Nephron (organoid): Measurements from ENCODE around the gene COA1.

Experiments
- H3K27ac Mint-ChIP-seq, 3 experiments: 2 replicates each; pipeline ENCODE4 v1.8.0; 2020; ENCODE audit warnings: mixed read lengths in 3 of 3, mild to moderate bottlenecking in 2 of 3, moderate library complexity in 1 of 3
- H3K27me3 Mint-ChIP-seq: 2 replicates; pipeline ENCODE4 v1.8.0; 2021; ENCODE audit warnings: low read depth, mild to moderate bottlenecking, moderate library complexity, mixed read lengths
- H3K36me3 Mint-ChIP-seq: 2 replicates; pipeline ENCODE4 v1.8.0; 2020; ENCODE audit warnings: low read depth, mixed read lengths
- H3K4me1 Mint-ChIP-seq: 2 replicates; pipeline ENCODE4 v1.8.0; 2020; ENCODE audit warnings: mixed read lengths
- H3K4me3 Mint-ChIP-seq, 3 experiments: 2 replicates each; pipeline ENCODE4 v1.8.0; 2020; ENCODE audit warnings: mild to moderate bottlenecking in 3 of 3, mixed read lengths in 3 of 3, moderate library complexity in 2 of 3
- H3K9me3 Mint-ChIP-seq: 2 replicates; pipeline ENCODE4 v1.8.0; 2020; ENCODE audit warnings: mixed read lengths
- TF ChIP-seq, protein P1 (sequence below), 3 experiments: fragments of 200-600 bp; sonication (generic); IDR thresholded peaks; one replicate each; pipeline ENCODE4 v1.5.0; 2021; ENCODE audit warnings: antibody characterized with exemption in 3 of 3; ENCODE audit not compliant: unreplicated experiment in 3 of 3

Gene COA1

DNA sequence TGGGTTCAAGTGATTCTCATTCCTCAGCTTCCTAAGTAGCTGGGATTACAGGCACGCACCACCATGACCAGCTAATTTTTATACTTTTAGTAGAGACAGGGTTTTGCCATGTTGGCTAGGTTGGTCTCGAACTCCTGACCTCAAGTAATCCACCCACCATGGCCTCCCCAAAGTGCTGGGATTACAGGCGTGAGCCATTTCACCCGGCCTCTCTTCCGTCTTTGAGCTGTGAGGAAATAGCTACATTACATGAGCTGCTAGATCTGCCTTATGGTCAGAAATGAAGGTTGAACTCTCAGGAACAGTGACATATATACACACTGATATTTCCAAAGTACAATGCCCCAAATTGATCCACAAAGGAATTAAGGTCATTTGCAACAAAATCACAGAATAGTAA, 31.5 kb upstream of the COA1 start:
- no peaks in the 10 kb centered on the region for H3K36me3 Mint-ChIP-seq
- H3K9me3 Mint-ChIP-seq, result no peaks in the 10 kb centered on the region
- TF ChIP-seq, protein P1, sequence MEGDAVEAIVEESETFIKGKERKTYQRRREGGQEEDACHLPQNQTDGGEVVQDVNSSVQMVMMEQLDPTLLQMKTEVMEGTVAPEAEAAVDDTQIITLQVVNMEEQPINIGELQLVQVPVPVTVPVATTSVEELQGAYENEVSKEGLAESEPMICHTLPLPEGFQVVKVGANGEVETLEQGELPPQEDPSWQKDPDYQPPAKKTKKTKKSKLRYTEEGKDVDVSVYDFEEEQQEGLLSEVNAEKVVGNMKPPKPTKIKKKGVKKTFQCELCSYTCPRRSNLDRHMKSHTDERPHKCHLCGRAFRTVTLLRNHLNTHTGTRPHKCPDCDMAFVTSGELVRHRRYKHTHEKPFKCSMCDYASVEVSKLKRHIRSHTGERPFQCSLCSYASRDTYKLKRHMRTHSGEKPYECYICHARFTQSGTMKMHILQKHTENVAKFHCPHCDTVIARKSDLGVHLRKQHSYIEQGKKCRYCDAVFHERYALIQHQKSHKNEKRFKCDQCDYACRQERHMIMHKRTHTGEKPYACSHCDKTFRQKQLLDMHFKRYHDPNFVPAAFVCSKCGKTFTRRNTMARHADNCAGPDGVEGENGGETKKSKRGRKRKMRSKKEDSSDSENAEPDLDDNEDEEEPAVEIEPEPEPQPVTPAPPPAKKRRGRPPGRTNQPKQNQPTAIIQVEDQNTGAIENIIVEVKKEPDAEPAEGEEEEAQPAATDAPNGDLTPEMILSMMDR (IDR thresholded peaks at IDR 0.05; ENCODE audit: unreplicated experiment in 3 of 3), result no peak
- peak overlapping the region; percentile 10 to 72 (median 24) for H3K4me3 Mint-ChIP-seq
- peaks cover 46% of the 10 kb centered on the region for H3K4me1 Mint-ChIP-seq
- H3K27me3 Mint-ChIP-seq, result peaks cover 11% of the 10 kb centered on the region
- peak overlapping the region in 1 of 3 experiments; percentile 0 for H3K27ac Mint-ChIP-seq

DNA sequence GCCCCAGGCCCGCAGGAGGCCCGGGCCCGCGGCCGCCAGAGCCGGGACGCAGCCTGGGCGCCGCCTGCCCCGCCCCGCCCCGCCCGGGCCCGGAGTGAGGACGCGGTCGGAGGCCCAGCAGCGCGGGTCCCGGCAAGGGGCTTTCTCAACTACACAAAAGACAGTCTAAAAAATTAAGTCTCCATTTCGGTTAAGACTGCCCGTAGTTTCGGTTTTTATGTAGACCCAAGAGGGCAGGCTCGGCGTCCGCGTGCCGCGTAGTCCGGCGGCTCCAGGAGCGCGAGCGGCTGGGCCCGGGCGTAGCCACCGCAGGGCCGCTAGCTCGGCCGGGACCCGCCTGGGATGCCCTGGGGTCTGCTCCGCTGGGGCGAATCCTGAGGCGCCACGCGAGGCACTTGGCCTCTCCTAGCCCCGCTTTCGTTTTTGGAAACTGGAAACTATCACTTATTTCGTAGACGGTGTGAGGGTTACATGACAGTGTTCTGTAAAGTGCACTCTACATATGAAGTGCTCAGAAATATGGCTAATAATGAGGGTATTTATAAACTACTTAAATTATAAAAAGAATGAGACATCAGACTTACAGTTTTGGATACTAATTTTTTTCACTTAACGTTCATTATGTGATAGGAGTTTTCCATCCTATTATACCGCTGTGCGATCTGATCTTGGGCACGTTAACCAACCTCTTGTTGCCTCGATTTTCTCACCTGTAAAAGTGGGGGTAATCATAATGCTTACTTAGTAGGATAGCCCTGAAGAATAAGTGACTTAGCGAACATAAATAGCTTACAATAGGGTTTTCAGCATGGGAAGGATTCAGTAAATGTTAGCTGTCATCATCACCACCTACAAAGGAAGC, 29.7 kb upstream of the COA1 start:
- Mint-ChIP-seq H3K9me3 (no peaks in the 10 kb centered on the region), H3K4me1 (peaks cover 37% of the 10 kb centered on the region)
- TF ChIP-seq, protein P1 (IDR thresholded peaks at IDR 0.05; ENCODE audit: unreplicated experiment in 3 of 3), result no peak

DNA sequence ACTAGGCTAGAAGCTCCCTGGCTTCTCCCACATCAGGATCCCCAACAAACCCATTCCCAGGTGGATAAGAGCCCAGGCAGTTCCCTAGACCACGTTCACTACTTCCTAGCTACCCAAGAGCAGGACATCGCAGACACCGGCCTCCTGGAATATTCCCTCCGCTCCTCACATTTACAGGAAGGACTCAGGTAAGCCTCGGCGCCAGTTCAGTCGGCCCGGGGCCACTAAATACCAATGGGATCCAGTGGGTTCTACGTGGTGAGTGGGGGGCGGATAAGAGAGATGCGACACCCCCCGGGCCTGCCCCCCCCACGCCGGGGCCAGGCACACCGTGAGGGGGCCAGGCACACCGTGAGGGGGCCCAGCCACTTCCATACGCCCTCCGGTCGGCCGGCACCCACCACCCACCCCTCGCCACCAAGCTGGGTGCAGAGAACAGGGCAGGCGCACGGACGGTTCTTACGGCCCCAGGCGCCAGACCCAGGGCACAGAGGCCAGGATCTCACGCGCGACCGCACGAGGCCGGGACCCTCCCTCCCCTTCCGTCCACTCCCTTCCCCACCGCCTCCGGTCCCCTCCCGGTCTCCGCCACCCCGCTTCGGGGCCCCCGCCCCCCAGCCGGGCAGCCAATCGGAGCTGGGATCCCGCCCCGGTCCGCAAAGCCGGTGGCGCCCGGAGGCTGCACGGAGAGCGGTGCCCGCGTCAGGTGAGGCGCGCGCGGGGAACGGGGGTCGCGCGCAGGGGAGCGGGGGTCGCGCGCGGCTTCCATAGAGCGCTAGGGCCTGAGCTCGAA, 28.9 kb upstream of the COA1 start, which contains the start of gene BLVRA:
TSS of gene BLVRA (plus strand) at position 652 of the 793 bp plus-strand sequence. CDS start 12,479 bp downstream, outside the sequence.
- Mint-ChIP-seq H3K27me3 (peaks cover 16% of the 10 kb centered on the region), H3K4me3 (peak within 1 kb of the TSS; percentile 82 to 96 (median 92)), H3K27ac (peak within 1 kb of the TSS; percentile 63 to 87 (median 86)), H3K9me3 (no peaks in the 10 kb centered on the region), H3K36me3 (no peaks in the 10 kb centered on the region), H3K4me1 (peaks cover 29% of the 10 kb centered on the region)
- TF ChIP-seq, protein P1 (IDR thresholded peaks at IDR 0.05; ENCODE audit: unreplicated experiment in 3 of 3), result no peak

More for the DNA sequence above, 29.7 kb upstream of the COA1 start:
- Mint-ChIP-seq H3K27me3 (peaks cover 16% of the 10 kb centered on the region), H3K27ac (peak overlapping the region; percentile 63 to 87 (median 86)), H3K36me3 (no peaks in the 10 kb centered on the region), H3K4me3 (peak overlapping the region; percentile 82 to 96 (median 92))

DNA sequence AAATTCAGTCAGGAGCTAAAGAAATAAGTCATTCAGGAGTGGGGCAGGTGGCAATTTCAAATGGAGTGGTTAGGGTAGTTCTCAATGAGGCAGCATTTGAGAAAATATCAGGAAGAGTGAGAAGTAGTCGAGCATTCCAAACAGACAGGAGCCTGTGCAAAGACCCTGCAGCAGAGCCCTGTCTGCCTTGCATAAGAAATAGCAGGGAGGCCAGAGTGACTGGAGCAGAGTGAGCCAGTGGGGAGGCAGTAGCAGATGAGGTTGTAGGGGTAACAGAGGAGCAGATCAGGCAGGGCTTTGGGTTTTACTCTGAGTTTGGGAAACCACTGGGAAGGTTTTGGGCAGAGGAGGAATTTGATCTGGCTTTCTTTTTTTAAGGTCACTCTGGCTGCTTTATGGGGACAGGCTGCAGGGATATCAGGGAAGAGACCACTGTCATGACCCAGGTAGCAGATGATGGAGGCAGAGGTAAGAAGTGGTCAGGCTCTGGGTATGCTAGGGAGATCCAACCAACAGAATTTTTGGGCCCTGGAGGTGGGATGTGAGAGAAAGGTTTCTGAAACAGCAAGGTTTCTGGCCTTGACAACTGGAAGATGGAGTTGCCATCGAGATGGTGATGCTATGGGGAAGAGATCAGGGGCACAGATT, 27.9 kb upstream of the COA1 start:
- Mint-ChIP-seq H3K27me3 (peaks cover 16% of the 10 kb centered on the region), H3K4me3 (peak overlapping the region; percentile 74 to 87 (median 81)), H3K27ac (peak overlapping the region; percentile 23 to 80 (median 77)), H3K9me3 (no peaks in the 10 kb centered on the region), H3K4me1 (peaks cover 22% of the 10 kb centered on the region), H3K36me3 (no peaks in the 10 kb centered on the region)
- TF ChIP-seq, protein P1 (IDR thresholded peaks at IDR 0.05; ENCODE audit: unreplicated experiment in 3 of 3), result no peak

DNA sequence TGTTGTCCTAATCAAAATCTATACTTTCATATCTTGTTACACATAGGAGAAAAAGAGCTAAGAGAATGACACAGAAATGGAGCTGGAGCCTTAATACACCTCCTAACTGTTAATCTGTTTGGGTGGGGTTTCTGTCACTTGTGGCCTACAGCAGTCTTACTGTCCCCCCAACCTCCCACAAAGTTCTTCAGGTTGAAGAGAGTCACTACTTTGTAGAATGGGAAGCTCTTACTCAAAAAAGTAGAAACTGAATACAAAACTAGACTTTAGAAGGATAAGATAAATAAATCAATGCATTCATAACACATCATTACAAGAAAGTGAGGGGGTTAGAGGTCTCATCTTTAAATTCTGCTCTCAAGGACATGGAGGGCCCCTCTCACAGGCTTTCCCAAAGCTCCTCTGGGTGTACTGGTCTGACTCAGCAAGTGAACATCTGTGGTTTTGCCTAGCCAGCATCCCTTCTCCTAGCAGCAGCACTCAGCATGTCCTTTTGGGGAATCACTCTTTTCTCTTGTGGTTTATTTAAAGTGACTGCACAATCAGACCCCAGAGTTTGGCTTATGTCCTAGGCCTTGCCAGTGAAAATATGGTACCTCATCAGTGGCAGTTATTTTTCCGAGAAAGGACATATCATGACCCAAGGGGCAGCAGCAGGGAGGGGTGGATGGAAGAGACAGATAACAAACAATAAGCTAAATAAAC, 27.2 kb upstream of the COA1 start:
- TF ChIP-seq, protein P1 (IDR thresholded peaks at IDR 0.05; ENCODE audit: unreplicated experiment in 3 of 3), result no peak

More for the DNA sequence above, 27.2 kb upstream of the COA1 start:
- Mint-ChIP-seq H3K27ac (peak overlapping the region in 1 of 3 experiments; percentile 77), H3K36me3 (no peaks in the 10 kb centered on the region), H3K9me3 (no peaks in the 10 kb centered on the region), H3K4me1 (peaks cover 15% of the 10 kb centered on the region), H3K4me3 (peak overlapping the region; percentile 74 to 87 (median 81)), H3K27me3 (peaks cover 16% of the 10 kb centered on the region)
